ENCODE measurements around the gene DAB2IP.

DNA sequence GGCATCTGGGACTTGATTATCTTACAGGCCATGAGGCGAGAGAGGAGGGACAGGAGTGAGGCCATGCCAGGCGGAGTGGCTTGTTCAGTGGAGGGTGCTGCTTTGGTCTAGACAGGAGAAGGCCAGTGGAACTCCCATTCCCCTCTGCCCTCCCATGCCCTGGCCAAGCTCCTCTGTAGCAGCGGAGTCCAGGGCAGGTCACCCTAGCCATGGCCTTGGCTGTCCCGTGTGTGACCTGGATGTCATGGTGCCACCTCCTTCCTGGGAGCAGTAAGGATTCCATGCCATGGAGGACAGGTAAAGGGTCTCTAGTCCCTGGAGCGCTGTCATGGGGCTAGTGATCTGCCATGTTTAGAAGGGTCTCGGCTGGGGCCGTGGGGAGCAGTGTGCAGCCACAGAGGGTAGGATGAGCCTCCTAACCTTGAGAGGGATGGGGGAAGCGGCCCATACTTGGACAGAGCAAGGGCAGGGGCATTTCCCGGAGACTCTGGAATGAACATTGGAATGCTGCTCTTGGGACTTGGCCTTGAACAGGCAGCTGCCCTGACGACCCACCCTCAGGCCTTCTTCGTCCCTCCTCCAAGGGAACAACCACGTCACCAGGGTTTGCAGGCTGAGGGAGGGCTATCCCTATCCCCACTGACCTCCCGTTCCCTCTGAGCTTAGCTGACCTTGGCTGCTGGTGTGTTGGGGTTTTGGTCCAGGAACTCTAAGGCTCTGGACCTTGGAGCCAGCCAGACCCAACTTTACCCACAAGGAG is 100.4 kb downstream of the DAB2IP start:
- TF ChIP-seq JUND (IDR thresholded peaks at IDR 0.05) (no peak), GABPA (IDR thresholded peaks at IDR 0.05 in 1 of 2, conservative IDR thresholded peaks at IDR 0.05 in 1 of 2) (no peak), SP1 (IDR thresholded peaks at IDR 0.05) (no peak), RAD21 (IDR thresholded peaks at IDR 0.05) (no peak), TAF1 (conservative IDR thresholded peaks at IDR 0.05) (no peak)
- TF ChIP-seq, protein P1, sequence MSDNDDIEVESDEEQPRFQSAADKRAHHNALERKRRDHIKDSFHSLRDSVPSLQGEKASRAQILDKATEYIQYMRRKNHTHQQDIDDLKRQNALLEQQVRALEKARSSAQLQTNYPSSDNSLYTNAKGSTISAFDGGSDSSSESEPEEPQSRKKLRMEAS (IDR thresholded peaks at IDR 0.05), result no peak
- TF ChIP-seq, protein P2, sequence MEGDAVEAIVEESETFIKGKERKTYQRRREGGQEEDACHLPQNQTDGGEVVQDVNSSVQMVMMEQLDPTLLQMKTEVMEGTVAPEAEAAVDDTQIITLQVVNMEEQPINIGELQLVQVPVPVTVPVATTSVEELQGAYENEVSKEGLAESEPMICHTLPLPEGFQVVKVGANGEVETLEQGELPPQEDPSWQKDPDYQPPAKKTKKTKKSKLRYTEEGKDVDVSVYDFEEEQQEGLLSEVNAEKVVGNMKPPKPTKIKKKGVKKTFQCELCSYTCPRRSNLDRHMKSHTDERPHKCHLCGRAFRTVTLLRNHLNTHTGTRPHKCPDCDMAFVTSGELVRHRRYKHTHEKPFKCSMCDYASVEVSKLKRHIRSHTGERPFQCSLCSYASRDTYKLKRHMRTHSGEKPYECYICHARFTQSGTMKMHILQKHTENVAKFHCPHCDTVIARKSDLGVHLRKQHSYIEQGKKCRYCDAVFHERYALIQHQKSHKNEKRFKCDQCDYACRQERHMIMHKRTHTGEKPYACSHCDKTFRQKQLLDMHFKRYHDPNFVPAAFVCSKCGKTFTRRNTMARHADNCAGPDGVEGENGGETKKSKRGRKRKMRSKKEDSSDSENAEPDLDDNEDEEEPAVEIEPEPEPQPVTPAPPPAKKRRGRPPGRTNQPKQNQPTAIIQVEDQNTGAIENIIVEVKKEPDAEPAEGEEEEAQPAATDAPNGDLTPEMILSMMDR (IDR thresholded peaks at IDR 0.05; ENCODE audit: low read depth, low read length, missing input control), result no peak
- TF ChIP-seq, protein P3, sequence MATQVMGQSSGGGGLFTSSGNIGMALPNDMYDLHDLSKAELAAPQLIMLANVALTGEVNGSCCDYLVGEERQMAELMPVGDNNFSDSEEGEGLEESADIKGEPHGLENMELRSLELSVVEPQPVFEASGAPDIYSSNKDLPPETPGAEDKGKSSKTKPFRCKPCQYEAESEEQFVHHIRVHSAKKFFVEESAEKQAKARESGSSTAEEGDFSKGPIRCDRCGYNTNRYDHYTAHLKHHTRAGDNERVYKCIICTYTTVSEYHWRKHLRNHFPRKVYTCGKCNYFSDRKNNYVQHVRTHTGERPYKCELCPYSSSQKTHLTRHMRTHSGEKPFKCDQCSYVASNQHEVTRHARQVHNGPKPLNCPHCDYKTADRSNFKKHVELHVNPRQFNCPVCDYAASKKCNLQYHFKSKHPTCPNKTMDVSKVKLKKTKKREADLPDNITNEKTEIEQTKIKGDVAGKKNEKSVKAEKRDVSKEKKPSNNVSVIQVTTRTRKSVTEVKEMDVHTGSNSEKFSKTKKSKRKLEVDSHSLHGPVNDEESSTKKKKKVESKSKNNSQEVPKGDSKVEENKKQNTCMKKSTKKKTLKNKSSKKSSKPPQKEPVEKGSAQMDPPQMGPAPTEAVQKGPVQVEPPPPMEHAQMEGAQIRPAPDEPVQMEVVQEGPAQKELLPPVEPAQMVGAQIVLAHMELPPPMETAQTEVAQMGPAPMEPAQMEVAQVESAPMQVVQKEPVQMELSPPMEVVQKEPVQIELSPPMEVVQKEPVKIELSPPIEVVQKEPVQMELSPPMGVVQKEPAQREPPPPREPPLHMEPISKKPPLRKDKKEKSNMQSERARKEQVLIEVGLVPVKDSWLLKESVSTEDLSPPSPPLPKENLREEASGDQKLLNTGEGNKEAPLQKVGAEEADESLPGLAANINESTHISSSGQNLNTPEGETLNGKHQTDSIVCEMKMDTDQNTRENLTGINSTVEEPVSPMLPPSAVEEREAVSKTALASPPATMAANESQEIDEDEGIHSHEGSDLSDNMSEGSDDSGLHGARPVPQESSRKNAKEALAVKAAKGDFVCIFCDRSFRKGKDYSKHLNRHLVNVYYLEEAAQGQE (IDR thresholded peaks at IDR 0.05), result no peak

All from liver (tissue), 3 donors.